GM11168 (cell line): ENCODE data around the gene HLA-F.

Experiments used
- in situ Hi-C: fragments of 300-500 bp; cut with MboI; formaldehyde crosslinking; loops from one replicate; pipeline ENCODE4 v1.12.0; 2022; ENCODE audit warnings: low sequenced_read_pairs; ENCODE audit not compliant: unreplicated experiment

HLA-F gene

DNA sequence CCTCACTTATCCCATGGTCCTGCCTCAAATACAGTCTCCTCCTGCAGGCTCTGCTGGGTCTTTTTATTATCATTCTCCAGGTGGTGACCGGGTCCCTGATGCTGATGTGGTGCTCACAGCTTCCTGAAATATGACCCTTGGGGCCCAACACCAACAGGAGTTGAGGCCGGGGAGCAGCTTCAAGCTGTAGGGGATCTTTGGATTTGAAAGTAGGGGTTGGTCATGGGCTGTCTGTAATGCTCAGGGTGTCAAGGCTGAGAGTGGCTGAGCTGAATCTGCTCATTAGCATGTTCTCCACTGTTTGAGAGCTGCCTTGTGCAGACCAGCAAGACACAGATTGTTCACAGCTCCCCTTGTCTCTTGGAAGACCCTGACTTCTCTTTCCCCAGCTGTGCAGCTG is 35.5 kb downstream of the HLA-F start:
- in situ Hi-C loops: no loop called here

DNA sequence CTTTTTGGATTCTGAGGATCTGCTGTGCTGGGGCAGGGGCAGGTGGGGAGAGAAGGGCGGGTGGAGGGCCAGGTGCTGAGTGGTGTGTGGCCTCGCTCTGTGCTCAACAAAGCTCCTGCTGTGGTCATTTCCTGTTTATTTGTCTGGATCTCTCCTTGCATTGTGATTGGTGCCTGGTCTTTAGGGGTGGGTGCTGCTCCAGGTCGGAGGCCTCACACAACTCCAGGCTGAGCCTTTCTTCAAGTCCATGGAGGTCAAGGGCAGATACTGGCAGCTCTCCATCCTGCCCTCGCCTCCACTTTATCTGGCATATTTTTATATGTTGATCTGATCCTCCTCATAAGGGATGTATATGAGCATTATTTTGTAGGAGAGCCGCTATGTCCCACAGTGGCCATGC is 36.2 kb downstream of the HLA-F start:
- in situ Hi-C loops: no loop called here

DNA sequence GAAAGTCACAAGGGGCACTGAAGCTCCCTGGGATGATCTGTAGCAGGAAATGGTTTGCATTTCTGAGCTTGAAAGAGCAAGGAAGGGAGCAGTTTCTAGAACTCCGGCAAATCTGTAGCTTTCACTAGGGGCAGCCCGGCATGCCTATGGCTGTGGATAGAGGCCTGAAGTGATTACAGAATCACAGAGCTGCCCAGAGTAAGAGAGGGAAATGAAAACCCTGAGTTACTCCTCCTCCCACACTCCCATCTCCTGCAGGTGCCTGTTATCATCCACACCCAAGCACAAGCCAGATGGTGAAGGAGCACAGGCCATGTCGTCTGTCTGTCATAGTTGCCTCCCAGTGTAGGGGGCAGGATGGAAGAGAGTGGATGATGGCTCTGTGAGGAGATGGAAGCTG is 37.1 kb downstream of the HLA-F start:
- in situ Hi-C loops: no loop called here

DNA sequence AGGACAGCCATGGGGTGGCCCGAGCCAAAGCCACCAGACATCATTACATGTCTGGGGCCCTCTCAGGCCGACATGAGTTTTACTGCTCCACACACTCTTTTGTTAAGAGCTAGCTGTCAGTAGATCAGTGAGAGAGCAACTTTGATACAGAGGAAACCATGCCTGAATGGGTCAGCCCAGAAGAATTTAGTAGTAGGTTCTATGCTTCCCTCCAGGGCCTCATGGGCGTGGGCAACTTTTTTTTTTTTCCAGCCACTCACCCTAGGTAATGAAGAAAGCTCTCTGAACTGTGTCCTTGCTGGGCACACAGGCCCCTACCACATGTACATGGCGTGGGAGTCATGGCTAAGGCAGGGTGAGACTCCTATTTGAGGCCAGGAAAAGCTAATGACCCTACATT is 38.8 kb downstream of the HLA-F start:
- in situ Hi-C loops: no loop called here

DNA sequence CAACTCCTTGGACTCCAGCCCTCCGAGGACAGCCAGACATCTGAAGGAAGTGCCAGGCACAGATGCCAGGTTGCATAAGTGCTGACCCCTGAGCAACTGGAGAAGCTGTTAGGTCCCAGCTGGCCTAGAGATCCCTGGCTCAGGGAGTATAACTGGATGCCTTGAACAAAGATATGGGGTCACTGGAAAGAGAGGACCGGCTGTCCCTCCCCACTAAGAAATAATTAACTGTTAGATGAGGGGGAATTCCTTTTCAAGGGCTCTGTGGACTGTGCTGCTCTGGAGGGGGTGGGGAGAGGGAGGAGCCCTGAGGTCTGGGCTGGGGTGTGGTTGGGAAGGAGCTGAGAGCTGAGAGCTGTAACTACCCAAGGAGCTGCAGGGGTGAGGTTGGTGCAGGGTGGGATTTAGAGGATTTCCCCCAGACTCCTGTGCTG is 39.6 kb downstream of the HLA-F start:
- in situ Hi-C loops: no loop called here

- in situ Hi-C loops: no loop called here
Observed at GRCh38 chr6:29763491-29764289, 40.5 kb downstream of the HLA-F start.

DNA sequence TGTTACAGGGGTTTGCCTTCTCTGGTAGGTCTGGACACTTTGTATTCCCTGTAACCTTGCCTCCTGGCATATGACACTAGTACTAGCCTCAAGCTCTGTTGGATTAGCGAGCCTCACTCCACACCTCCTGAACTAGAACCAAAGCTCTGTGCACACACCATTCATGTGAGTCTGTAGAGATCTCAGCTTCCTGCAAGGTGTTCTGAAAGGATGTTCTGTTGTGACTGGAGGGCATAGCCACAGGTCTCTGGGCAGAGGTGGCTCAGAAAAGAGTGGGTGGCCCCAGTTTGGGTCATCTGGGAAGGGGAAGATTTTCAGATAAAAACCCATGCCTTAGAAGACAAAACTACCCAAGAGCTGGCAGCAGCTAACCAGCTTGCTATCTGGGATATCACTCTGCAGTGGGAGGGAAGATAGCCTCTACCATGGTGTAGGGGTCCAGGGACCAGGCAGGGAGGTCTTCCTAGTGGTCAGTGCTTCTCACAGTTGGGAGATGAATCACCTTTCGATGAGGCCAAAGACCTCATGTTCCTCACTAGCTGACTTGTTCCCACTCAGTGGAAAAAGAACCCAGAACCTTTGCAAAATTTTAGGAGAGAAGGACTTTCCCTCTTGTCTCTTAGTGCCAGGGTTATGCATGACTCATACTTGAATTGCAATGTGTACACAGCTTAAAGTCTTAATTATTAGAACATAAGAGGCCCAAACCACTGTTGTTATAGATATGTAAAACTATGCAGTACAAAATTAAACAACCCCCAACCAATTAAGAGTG is 41.4 kb downstream of the HLA-F start:
- in situ Hi-C loops: no loop called here

DNA sequence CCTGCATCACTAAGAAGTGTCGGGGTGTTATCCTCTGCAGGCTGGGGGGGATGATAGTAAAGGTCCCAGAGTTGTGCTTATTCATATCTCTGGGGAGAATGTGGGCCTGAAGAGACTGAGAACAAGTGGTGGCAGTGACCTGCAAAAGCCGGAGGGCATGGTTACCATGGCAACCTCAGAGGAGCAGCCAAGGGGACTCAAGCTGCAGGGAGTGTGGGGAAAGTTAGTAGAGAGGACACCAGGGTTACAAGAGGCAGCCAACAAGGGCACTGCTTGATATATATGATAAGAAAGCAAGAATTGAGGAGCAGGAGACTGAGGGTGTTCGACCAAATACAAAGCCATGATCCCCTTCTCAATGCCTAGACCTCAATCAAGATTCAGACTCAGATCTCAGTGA is 46.1 kb downstream of the HLA-F start:
- in situ Hi-C loops: no loop called here

DNA sequence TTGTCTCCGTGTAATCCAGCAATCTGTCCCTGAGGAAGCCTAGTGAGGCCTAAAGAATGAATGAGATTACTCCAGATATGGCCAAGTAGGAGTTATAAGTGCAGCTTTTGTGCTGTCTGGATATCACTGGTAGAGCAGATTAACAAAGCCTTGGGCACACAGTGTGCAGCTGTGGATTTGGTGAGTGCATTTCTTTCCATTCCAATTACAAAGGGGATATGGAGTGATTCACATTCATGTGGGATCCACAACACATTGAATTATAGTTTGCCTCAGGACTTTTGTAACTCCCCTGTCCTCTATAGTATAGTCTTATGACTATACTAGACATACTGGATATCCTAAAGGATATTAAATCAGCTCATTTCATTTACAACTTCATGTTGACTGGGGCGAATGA is 47.1 kb downstream of the HLA-F start:
- in situ Hi-C loops: no loop called here

DNA sequence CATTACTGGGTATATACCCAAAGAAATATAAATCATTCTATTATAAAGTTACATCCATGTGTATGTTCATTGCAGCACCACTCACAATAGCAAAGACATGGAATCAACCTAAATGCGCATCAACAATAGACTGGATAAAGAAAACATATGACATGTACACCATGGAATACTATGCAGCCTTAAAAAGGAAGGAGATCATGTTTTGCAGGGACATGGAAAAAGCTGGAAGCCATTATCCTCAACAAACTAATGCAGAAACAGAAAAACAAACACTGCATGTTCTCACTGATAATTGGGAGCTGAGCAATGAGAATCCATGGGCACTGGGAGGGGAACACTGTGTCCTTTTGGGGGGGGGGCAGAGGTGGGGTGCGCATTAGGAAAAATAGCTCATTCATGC is 53.5 kb downstream of the HLA-F start:
- in situ Hi-C loops: no loop called here
